Measurements from ENCODE around the gene PTHLH.

The PTHLH gene

DNA sequence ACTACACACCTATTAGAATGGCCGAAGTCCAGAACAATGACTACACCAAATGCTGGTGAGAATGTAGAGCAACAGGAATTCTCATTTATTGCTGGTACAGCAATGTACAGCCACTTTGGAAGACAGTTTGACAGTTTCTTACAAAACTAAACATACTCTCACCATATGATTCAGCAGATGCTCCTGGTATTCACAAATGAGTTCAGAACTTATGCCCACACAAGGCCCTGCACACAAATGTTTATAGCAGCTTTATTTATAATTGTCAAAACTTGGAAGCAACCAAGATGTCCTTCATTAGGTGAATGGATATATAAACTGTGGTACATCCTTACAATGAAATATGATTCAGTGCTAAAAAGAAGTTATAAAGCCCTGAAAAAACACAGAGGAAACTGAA is 38.3 kb downstream of the PTHLH start:
- no peak for DNase-seq

DNA sequence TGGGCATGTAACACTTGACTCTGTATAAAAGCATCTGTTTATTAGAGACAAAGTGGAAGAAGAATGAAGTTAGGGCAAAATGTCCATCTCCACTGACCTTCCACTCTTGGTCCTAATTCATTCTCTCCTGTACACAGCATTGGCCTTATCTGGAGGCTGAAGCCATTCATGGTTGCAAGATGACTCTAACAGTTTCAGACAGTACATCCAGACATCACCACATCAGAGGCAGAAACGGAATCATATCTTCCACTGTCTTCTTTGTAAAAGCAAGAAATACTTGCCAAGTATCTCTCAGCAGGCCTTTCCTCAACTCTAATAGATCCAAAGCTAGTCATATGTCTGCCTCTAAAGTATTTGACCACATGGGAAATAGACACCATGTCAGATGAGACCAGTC is 41.1 kb downstream of the PTHLH start:
- peak; percentile 20 for DNase-seq

DNA sequence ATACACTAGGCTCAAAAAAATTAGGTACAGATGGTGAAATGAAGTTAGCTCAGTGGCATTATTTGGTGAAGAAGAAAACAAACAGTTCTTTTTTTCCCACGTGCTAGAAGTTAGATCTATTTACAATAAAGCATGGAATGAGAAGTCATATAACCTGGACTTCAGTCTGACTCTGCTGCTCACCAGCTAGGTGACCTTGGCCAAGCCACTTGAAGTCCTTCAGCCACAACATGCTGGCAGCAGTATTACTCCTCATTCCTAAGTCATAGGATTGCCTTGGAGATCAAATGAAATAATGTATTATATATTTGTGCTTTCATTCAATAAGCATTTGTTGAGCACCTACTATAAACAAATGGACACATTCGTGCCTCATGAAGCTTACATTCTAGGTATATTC is 45.2 kb downstream of the PTHLH start:
- no peak for DNase-seq

DNA sequence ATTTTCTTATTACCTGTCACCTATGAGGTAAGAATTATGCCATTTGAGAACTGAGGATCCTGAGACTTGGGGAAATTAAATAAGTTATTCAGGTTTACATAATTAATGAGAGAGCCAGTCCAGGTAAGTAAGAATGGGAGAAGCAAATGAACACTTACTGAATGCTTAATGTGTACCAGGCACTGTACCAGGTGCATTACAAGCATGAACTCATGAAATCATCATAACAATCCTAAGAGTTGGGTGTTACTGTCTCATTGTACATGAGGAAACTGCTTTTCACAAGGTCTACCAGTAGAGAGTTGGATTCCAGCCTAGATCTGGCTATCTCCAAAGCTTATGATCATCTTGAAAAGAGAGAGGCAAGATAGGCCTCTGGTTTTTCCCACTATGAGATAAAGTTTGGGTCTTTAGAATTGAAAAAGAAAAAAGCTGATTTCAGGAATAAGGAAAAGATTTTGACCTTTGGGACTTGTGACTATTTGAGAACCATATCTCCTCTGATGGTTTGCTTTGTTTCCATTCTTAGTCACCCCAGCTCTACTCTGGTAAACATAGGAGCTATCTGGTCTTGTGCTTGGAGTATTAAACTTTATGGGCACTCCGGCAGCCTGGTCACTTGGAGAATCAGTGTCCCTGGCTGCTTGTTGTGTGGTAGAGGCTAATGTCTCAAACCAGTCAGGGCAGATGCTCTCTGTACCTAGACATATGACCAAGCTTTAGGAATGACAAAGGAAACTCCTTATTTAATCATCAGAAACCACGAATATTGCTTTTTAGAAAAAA is 48.0 kb downstream of the PTHLH start:
- no peak for DNase-seq

DNA sequence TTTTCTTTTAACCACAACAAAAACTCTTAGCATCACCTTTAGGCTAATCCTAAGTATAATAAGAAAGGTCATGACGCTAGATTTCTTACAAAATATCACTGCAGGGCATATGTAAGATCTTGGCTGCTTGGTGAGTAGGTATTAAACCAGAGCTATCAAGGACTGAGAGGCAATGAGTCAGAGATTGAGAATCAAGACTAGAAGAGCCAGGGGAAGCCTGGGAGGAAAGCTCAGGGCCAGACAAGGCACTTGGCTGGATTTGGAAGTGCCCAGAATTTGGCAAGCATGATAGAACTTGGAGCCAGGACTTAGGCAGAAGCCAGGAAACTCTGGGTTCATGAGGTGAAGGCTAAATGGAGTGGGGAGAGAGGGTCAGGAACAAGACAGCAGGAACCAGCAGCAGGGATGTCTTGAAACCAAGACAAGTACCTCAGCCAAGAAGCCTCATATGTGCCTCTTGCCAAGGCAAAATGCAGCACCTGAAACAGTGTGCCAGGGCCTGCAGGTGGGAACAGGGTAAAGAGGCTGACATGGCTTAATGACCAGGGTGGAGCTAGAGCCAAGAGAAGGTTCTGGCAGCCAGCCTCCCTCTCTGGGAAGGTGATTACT is 49.9 kb downstream of the PTHLH start:
- DNase-seq: peak; percentile 14

DNA sequence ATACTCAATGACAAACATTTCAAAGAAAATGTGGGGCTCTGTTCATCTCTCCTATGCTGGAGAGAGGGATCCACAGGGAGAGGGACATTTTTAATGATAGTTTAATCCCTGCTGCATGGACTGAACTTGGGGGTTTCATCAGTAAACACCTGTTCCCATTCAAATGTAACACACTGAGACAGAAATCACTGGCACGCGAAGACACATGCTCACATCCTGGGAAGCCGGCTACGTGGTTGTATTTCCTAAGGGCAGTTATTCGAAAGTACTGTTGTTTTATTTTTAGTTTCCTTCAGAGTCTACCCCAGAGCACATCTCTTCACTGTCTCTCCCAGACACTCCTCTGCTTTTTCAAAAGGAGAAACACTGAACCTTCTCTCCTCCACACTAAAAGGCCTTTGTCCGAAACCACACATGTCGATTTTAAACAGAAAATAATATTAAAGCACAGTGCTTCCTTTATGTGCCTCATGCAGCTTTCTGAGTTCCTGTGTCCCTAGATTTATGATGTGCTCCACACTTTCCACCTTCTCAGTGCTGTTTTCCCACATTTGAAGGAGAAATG is 52.8 kb downstream of the PTHLH start:
- no peak for DNase-seq

DNA sequence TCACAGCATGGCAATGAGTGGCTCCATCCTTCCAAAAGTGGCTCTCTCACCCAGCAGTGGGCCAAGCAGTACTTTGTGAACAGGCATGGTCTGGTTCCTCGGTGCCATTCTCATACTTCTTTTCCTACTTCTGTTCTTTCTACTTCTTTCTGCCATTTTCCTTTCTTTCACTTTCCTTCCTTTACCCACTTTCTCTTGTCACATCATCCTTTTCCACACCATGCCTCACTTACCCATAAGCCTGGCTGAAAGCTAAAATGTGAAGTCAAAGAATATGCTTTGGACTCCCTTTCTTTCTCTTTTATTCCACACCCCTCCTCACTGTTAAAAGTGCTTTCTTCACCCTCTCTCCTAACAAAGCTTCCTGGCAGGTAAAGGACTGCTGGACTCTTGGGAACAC is 57.0 kb downstream of the PTHLH start:
- no peak for DNase-seq

DNA sequence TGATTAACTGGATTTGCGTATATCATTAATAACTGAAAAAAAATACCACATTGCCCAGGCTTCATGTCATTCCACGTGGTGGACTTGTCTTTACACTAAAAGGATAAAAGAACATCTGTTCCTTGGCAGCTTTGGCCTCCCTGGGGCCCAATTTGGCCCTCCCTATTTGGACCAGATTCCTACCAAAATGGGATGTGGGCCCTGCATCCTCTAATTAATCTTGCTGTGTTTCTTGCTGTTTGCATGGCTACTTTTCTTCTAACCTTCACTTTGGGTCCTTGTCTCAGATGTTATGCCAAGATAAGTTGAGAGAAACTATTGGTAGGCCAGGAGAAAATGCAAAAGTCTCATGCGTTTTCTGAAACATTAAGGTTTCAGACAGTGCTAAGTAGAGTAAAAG is 57.5 kb downstream of the PTHLH start:
- DNase-seq: no peak

DNA sequence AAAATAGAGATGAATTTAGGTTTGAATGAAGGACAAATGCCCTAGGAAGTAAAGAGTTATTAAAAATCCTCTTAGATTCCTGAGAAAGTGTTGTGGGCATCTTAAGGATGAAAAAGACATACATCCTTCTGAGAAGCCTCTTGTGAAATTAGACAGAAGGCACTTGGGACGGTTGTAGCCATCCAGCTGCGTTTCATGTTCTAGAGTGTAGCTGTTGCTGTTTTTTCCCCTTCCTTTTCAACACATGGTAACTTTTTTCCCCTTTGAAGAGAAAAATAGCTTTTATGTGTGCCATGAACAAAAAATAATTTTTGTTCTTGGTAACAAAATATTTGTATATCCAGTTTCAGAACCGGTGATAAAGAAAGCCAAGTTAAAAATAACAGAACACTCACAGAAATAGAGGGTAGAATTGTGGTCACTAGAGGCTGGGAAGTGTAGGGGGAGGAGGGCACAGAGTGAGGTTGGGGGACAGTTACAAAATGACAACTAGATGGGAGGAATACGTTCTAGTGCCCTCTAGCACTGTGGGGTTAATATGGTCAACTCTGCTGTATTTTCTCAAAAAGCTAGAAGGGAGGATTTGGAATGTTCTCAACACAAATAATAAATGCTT is 58.4 kb downstream of the PTHLH start:
- DNase-seq: no peak

DNA sequence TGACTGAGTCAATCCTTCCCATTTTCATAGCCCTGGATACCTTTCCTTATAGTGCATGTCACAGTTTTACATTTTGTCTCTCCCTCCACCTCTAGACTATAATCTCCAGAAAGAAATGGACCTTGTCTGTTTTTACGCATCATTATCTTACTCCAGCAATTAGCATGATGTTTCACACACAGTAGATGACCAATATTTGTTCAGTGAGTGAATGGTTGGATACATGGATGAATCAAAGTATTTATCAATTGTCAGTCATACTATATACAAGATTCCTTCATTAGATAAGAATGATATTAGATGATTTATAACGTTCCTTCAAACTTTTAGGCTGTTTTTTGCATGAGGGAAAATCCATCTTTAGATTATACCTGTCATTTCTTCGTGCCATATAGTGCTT is 61.1 kb downstream of the PTHLH start:
- no peak for DNase-seq

All from fibroblast of skin of scalp (primary cell).